Liver (tissue), 9 donors: ENCODE results near the gene FA2H. TPM values are rescaled to one million over a fixed set of nuclear protein-coding genes. Genes with fewer than 3 reads are reported as not detected.

Experiments used
- DNase-seq: peaks from one replicate; pipeline ENCODE4 v3.0.0-alpha.2; 2017; ENCODE audit warnings: low spot score
- H3K27ac ChIP-seq, 2 donors: one replicate each; pipeline ENCODE4 v1.7.0; 2013; ENCODE audit warnings: inconsistent platforms in 2 of 2, low read length in 2 of 2, control low read depth in 1 of 2, low read depth in 1 of 2, mild to moderate bottlenecking in 1 of 2
- H3K27me3 ChIP-seq, 4 donors: one replicate each; pipeline versions ENCODE4 v1.6.1 to v1.7.0; 2013; ENCODE audit warnings: low read length in 3 of 4, inconsistent platforms in 1 of 4, mild to moderate bottlenecking in 1 of 4, moderate library complexity in 1 of 4; ENCODE audit not compliant: control insufficient read depth in 4 of 4, insufficient read depth in 4 of 4
- H3K36me3 ChIP-seq, 4 donors: one replicate each; pipeline versions ENCODE4 v1.6.1 to v1.7.0; 2013; ENCODE audit warnings: low read length in 3 of 4, mild to moderate bottlenecking in 3 of 4, low read depth in 1 of 4, moderate library complexity in 1 of 4; ENCODE audit not compliant: control insufficient read depth in 4 of 4, insufficient read depth in 3 of 4
- H3K4me1 ChIP-seq, 4 donors: one replicate each; pipeline versions ENCODE4 v1.6.1 to v1.7.0; 2013; ENCODE audit warnings: low read length in 3 of 4, mild to moderate bottlenecking in 3 of 4, moderate library complexity in 1 of 4; ENCODE audit not compliant: control insufficient read depth in 4 of 4, insufficient read depth in 4 of 4
- H3K4me3 ChIP-seq, 3 donors: one replicate each; pipeline versions ENCODE4 v1.6.1 to v1.7.0; 2013; ENCODE audit warnings: low read length in 3 of 3, control low read depth in 1 of 3, low read depth in 1 of 3, mild to moderate bottlenecking in 1 of 3
- H3K9ac ChIP-seq, 2 donors: one replicate each; pipeline ENCODE4 v1.7.0; 2013; ENCODE audit warnings: low read length in 2 of 2, mild to moderate bottlenecking in 2 of 2, moderate library complexity in 2 of 2, control low read depth in 1 of 2, low read depth in 1 of 2
- H3K9me3 ChIP-seq, 4 donors: one replicate each; pipeline versions ENCODE4 v1.6.1 to v1.7.0; 2013; ENCODE audit warnings: low read length in 3 of 4; ENCODE audit not compliant: control insufficient read depth in 4 of 4
- FOXA1 ChIP-seq: IDR thresholded peaks from 2 replicates; pipeline ENCODE4 v1.6.1; 2016; ENCODE audit warnings: antibody characterized with exemption
- GABPA ChIP-seq, 2 donors: IDR thresholded peaks in 1 of 2; conservative IDR thresholded peaks in 1 of 2; 2 replicates each; pipeline ENCODE4 v1.6.1; 2016; ENCODE audit warnings: antibody characterized with exemption in 2 of 2, mild to moderate bottlenecking in 1 of 2, moderate library complexity in 1 of 2
- HNF4A ChIP-seq, 2 donors: conservative IDR thresholded peaks; 2 replicates each; pipeline ENCODE4 v1.6.1; 2016; ENCODE audit warnings: antibody characterized with exemption in 2 of 2, mild to moderate bottlenecking in 2 of 2
- HNF4G ChIP-seq: IDR thresholded peaks from 2 replicates; pipeline ENCODE4 v1.6.1; 2016; ENCODE audit warnings: antibody characterized with exemption
- JUND ChIP-seq, 2 donors: IDR thresholded peaks; 2 replicates each; pipeline ENCODE4 v1.6.1; 2016; ENCODE audit warnings: antibody characterized with exemption in 2 of 2
- RXRA ChIP-seq, 2 donors: IDR thresholded peaks; 2 replicates each; pipeline ENCODE4 v1.6.1; 2017 to 2018; ENCODE audit warnings: antibody characterized with exemption in 2 of 2, mild to moderate bottlenecking in 1 of 2
- SP1 ChIP-seq: IDR thresholded peaks from 2 replicates; pipeline ENCODE4 v1.6.1; 2018; ENCODE audit warnings: antibody characterized with exemption, mild to moderate bottlenecking
- TAF1 ChIP-seq: conservative IDR thresholded peaks from 2 replicates; pipeline ENCODE4 v1.6.1; 2016; ENCODE audit warnings: antibody characterized with exemption, mild to moderate bottlenecking
- YY1 ChIP-seq: IDR thresholded peaks from 2 replicates; pipeline ENCODE4 v1.6.1; 2016; ENCODE audit warnings: antibody characterized with exemption, mild to moderate bottlenecking
- WGBS: extraction: QIAGEN DNeasy Blood & Tissue Kit; methylation state at CpG from one replicate; pipeline ENCODE4 v1.1.7; 2013; 5-methylcytosine and 5-hydroxymethylcytosine counted together
- polyA plus RNA-seq, 2 donors: library from polyadenylated mRNA; stranded (reverse) in 1 of 2; unstranded in 1 of 2; fragments of 200-250 nt in 1 of 2; fragments of >200 nt in 1 of 2; fragmentation: Nextera tagmentation in 1 of 2; extraction: Ambion mirVana in 1 of 2; gene quantifications; one replicate each; pipeline versions ENCODE4 v1.2.1 to v1.2.3, GENCODE V29; 2013 to 2015
- total RNA-seq, 2 donors: library from RNA; depleted of rRNA; stranded (reverse); fragments of >200 nt; gene quantifications; one replicate each; pipeline ENCODE4 v1.2.3, GENCODE V29; 2014
- TF ChIP-seq, protein P1 (sequence below): fragments of 150-350 bp; IDR thresholded peaks from 2 replicates; pipeline ENCODE4 v1.5.1; 2017; ENCODE audit warnings: improper control_type of control experiment, low read depth, low read length; ENCODE audit not compliant: missing input control
- TF ChIP-seq, protein P2 (sequence below): IDR thresholded peaks from 2 replicates; pipeline ENCODE4 v1.6.1; 2016; ENCODE audit warnings: antibody characterized with exemption, mild to moderate bottlenecking
- TF ChIP-seq, protein P3 (sequence below): IDR thresholded peaks from 2 replicates; pipeline ENCODE4 v1.6.1; 2016; ENCODE audit warnings: antibody characterized with exemption
- donor health status: healthy.
- donor health status: healthy.
- donor health status: healthy.
- donor health status: healthy.
- donor health status: healthy.

Gene FA2H
- total and polyA plus RNA-seq, 4 donors: 0.02 to 0.17 (median 0.14) TPM; not detected in 1

DNA sequence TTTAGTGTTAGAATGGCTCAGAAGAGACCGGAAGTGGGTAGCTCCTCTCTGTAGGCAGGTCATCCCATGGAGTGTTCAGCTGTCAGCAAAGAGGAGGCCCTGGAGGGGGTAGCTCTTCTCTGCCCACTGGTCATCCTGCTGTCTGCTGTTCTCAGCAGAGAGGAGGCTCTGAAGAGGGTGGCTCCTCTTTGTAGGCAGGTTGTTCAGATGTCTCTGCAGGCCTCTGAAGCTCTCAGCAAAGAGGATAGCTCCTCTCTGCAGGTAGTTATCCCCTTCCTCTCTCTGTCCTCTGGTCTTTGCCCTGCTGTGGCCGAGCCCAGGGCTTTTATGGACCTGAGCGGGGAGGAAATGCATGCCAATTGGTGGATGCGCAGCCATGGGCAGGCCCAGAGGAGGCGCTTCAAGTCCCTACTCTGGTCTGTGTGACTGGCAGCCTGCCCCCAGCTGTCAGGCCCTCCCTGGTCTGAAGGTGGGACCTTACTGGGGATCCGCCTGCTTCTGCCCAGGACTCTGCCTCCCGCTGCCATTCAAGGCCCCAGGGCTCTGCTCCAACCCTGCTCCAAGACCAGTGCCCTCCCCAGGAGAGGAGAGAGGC is 32.5 kb upstream of the FA2H start:
- no peak overlapping the region for H3K27ac ChIP-seq
- DNase-seq: no peak
- H3K27me3 ChIP-seq: no peaks in the 10 kb centered on the region
- peaks cover 0 to 5% (median 0%) of the 10 kb centered on the region in 4 donors for H3K9me3 ChIP-seq
- no peak overlapping the region for H3K4me3 ChIP-seq
- H3K36me3 ChIP-seq: no peaks in the 10 kb centered on the region
- H3K4me1 ChIP-seq: no peaks in the 10 kb centered on the region
- 95% methylated on average over 7 of the region's 7 CpGs for WGBS
- TF ChIP-seq HNF4G: no peak
- no peak for TF ChIP-seq GABPA (IDR thresholded peaks at IDR 0.05 in 1 of 2, conservative IDR thresholded peaks at IDR 0.05 in 1 of 2)
- no peak for TF ChIP-seq JUND (IDR thresholded peaks at IDR 0.05)
- no peak for TF ChIP-seq HNF4A (conservative IDR thresholded peaks at IDR 0.05)
- TF ChIP-seq SP1: no peak
- TF ChIP-seq RXRA (IDR thresholded peaks at IDR 0.05): no peak
- TF ChIP-seq, protein P1, sequence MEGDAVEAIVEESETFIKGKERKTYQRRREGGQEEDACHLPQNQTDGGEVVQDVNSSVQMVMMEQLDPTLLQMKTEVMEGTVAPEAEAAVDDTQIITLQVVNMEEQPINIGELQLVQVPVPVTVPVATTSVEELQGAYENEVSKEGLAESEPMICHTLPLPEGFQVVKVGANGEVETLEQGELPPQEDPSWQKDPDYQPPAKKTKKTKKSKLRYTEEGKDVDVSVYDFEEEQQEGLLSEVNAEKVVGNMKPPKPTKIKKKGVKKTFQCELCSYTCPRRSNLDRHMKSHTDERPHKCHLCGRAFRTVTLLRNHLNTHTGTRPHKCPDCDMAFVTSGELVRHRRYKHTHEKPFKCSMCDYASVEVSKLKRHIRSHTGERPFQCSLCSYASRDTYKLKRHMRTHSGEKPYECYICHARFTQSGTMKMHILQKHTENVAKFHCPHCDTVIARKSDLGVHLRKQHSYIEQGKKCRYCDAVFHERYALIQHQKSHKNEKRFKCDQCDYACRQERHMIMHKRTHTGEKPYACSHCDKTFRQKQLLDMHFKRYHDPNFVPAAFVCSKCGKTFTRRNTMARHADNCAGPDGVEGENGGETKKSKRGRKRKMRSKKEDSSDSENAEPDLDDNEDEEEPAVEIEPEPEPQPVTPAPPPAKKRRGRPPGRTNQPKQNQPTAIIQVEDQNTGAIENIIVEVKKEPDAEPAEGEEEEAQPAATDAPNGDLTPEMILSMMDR: no peak
- TF ChIP-seq, protein P2, sequence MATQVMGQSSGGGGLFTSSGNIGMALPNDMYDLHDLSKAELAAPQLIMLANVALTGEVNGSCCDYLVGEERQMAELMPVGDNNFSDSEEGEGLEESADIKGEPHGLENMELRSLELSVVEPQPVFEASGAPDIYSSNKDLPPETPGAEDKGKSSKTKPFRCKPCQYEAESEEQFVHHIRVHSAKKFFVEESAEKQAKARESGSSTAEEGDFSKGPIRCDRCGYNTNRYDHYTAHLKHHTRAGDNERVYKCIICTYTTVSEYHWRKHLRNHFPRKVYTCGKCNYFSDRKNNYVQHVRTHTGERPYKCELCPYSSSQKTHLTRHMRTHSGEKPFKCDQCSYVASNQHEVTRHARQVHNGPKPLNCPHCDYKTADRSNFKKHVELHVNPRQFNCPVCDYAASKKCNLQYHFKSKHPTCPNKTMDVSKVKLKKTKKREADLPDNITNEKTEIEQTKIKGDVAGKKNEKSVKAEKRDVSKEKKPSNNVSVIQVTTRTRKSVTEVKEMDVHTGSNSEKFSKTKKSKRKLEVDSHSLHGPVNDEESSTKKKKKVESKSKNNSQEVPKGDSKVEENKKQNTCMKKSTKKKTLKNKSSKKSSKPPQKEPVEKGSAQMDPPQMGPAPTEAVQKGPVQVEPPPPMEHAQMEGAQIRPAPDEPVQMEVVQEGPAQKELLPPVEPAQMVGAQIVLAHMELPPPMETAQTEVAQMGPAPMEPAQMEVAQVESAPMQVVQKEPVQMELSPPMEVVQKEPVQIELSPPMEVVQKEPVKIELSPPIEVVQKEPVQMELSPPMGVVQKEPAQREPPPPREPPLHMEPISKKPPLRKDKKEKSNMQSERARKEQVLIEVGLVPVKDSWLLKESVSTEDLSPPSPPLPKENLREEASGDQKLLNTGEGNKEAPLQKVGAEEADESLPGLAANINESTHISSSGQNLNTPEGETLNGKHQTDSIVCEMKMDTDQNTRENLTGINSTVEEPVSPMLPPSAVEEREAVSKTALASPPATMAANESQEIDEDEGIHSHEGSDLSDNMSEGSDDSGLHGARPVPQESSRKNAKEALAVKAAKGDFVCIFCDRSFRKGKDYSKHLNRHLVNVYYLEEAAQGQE: no peak
- TF ChIP-seq, protein P3, sequence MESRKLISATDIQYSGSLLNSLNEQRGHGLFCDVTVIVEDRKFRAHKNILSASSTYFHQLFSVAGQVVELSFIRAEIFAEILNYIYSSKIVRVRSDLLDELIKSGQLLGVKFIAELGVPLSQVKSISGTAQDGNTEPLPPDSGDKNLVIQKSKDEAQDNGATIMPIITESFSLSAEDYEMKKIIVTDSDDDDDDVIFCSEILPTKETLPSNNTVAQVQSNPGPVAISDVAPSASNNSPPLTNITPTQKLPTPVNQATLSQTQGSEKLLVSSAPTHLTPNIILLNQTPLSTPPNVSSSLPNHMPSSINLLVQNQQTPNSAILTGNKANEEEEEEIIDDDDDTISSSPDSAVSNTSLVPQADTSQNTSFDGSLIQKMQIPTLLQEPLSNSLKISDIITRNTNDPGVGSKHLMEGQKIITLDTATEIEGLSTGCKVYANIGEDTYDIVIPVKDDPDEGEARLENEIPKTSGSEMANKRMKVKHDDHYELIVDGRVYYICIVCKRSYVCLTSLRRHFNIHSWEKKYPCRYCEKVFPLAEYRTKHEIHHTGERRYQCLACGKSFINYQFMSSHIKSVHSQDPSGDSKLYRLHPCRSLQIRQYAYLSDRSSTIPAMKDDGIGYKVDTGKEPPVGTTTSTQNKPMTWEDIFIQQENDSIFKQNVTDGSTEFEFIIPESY: no peak
- TF ChIP-seq TAF1: no peak
- H3K9ac ChIP-seq: no peak overlapping the region

DNA sequence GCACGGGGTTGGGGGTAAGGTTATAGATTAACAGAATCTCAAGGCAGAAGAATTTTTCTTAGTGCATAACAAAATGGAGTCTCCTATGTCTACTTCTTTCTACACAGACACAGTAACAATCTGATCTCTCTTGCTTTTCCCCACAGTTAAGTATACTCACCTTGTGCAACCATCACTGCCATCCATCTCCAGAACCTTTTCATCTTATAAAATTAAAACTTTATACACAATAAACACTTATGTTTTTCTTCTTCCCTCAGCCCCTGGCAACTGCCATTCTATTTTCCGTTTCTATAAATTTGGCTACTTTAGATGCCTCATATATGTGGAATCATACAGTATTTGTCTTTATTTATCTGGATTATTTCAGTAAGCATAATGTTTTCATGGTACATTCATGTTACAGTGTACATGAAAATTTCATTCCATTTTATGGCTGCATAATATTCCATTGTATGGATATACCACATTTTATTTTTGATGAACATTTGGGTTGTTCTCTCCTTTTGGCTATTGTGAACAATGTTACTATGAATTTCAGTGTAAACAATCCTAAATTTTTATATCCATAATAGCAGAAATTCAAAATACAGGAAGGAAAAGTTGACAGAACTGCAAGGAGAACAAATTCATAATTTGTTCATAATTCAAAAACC is 25.7 kb upstream of the FA2H start:
- Histone ChIP-seq H3K9ac (no peak overlapping the region), H3K36me3 (no peaks in the 10 kb centered on the region), H3K27ac (no peak overlapping the region), H3K9me3 (peaks cover 0 to 5% (median 0%) of the 10 kb centered on the region in 4 donors), H3K4me3 (no peak overlapping the region), H3K4me1 (no peaks in the 10 kb centered on the region), H3K27me3 (peaks cover 0 to 2% (median 0%) of the 10 kb centered on the region in 4 donors)
- WGBS: 69% methylated on average over 2 of the region's 2 CpGs
- no peak for DNase-seq
- TF ChIP-seq, protein P3: no peak
- TF ChIP-seq YY1 (no peak), FOXA1 (no peak)
